Left forelimb (tissue), 1 donor: ENCODE results near the gene MTHFD2L.
"Not testable (repeated sequence)": the region's sequence is repeated elsewhere in the genome, so short reads cannot be mapped to it uniquely, and the experiment has no call there.

ENCODE experiments used
- DNase-seq: peaks from one replicate; pipeline ENCODE4 v3.0.0-alpha.2; 2018; ENCODE audit warnings: low spot score

Gene MTHFD2L

GRCh38 chr4:74335341-74336021, 177.6 kb downstream of the MTHFD2L start:
- DNase-seq = no peak

DNA sequence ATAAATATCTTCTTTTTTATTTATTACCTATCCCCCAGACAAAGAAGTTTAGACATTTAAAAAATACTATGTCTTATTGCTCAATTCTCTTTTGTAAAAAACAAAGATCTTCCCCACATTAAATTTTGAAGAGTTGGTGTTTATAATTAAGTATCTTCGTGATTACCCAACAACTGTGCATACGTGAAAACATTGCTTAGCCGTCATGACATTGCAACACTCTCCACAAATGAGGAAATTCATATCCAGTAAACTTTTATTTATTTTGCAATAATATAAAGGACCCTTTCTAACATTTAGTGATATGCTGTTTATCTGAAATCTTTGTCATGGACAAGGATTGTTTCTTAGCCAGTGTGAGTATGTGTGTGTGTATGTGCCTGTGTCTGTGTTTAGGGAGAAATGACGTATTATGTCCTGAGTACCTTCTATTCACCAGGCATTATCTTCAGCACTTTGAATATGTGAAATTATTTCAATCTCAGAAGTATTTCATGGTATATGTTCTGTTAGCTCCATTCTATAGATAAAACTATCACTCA, 180.9 kb downstream of the MTHFD2L start:
- DNase-seq = no peak

DNA sequence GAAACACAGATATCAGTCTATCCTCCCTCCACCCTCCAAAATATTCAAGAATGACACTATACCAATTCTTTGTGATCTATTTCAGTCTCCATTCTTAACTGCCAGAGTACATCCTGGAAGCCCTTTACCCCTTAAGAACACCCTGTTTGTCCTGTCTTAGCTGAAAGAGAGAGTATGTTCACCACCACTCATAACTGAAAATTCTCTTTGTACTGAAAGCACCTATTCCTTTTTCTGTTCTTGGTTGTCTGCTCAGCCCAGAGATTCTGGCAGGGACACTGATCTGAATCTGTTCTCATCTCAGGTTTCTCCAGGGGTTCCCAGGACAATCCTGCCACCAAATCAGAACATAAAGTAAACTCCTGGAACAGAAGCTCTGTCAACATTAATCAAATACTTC, 181.6 kb downstream of the MTHFD2L start:
- no peak for DNase-seq

GRCh38 chr4:74340421-74340820, 182.5 kb downstream of the MTHFD2L start:
- not testable (repeated sequence) for DNase-seq

- no peak for DNase-seq
These were observed 186.1 kb downstream of the MTHFD2L start for GRCh38 chr4:74344031-74344430.
